Stimulated activated CD4-positive, alpha-beta T cell treated with anti-CD3 and anti-CD28 coated beads, Interleukin-2, amount 100 ng/mL, for 48 hours (primary cell): ENCODE data around the gene SNAPC1.

Source experiments
- DNase-seq, 2 donors: peaks; one replicate each; pipeline ENCODE4 v3.0.0-alpha.2; 2020

Gene SNAPC1

GRCh38 chr14:61812347-61813095 lies 50.3 kb downstream of the SNAPC1 start, which contains the start of gene SYT16:
Gene SYT16 (plus strand): TSS chr14:61812703.
- no peak for DNase-seq

- no peak for DNase-seq
These were observed 50.9 kb downstream of the SNAPC1 start for GRCh38 chr14:61813096-61813606.

GRCh38 chr14:61822458-61822857 lies 60.2 kb downstream of the SNAPC1 start:
- no peak for DNase-seq

GRCh38 chr14:61832783-61833182 lies 70.6 kb downstream of the SNAPC1 start:
- DNase-seq, result no peak

- no peak for DNase-seq
These were observed 74.0 kb downstream of the SNAPC1 start for GRCh38 chr14:61836184-61836583.

DNA sequence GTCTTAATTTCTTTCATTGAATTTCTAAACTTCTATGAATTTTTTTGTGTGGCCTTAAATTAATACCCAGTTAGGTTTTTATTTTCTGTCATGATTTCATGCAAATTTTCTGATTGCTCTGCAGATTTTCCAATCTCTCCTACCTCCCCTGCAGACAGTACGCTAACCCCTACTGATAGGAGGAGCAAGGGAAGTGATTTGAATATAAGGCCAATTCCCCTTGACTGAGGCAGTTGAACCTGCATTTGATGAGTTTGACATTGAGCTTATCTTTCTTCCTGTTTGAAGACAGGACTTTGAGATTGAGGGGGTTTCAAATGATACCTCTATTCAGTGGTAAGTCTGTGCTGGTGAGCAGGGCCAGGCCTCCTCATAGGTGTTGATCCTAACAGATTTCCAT lies 74.6 kb downstream of the SNAPC1 start:
- no peak for DNase-seq

DNA sequence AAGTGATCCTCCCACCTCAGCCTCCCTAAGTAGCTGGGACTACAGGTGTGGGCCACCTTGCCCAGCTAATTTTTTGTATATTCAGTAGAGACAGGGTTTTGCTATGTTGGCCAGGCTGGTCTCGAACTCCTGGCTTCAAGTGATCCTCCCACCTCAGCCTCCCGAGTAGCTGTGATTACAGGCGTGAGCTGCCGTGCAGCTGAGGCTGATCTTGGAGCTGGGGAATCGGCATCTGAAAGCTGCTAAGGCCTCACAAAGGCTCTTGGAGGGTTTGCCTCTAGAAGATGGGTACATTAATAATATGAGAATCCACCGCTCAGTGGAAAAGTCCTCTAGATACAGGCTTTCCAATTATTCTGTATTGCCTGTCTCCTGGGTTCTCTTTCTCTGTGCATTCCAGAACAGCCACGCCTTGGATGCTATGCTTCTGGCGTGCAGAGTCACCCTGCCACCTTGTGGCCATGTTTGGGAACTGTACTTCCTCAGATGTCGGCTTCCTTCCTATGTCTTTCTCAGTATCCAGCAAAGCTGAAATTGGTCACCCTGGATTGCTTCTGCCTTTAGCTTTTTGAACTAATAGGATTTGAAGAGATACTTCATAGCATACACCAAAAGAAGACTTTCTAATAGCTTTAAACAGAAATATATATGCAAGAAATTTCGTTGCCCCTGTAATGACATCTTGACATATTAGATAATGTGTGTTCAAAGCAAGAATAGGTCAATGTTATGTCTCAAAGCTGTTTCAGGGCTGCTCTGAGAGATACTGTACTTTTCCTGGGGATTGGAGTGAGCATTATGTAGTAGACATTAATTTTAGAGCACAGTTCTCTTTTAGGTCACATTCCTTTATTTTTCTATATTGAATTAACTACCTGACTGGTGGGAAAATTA lies 75.4 kb downstream of the SNAPC1 start:
- peak; percentile 72 to 75 for DNase-seq

- no peak for DNase-seq
These were observed 76.5 kb downstream of the SNAPC1 start for GRCh38 chr14:61838661-61839245.

- no peak for DNase-seq
These were observed 77.3 kb downstream of the SNAPC1 start for GRCh38 chr14:61839507-61839906.

- DNase-seq, result peak in 1 of 2 donors; percentile 16
These were observed 78.9 kb downstream of the SNAPC1 start for GRCh38 chr14:61841145-61841544.
